GDM1 (cell line): Measurements from ENCODE around the gene PCMTD2.
"Not testable (repeated sequence)": the region's sequence is repeated elsewhere in the genome, so short reads cannot be mapped to it uniquely, and the experiment has no call there.

Source experiments
- DNase-seq: peaks from one replicate; lab custom pipeline; 2025; lab: John Stamatoyannopoulos, UW

Gene PCMTD2

GRCh38 chr20:64286447-64287263 lies 31.1 kb downstream of the PCMTD2 start:
- not testable (repeated sequence) for DNase-seq

GRCh38 chr20:64287264-64287590 lies 31.7 kb downstream of the PCMTD2 start:
- DNase-seq, result not testable (repeated sequence)

GRCh38 chr20:64292167-64292566 lies 36.6 kb downstream of the PCMTD2 start:
- not testable (repeated sequence) for DNase-seq

- not testable (repeated sequence) for DNase-seq
Observed at GRCh38 chr20:64303086-64303485, 47.5 kb downstream of the PCMTD2 start.

- DNase-seq, result not testable (repeated sequence)
Observed at GRCh38 chr20:64313761-64314160, 58.2 kb downstream of the PCMTD2 start.

GRCh38 chr20:64315381-64315780 lies 59.8 kb downstream of the PCMTD2 start:
- DNase-seq, result not testable (repeated sequence)

GRCh38 chr20:64315884-64316283 lies 60.3 kb downstream of the PCMTD2 start:
- DNase-seq, result not testable (repeated sequence)

- peak; percentile 30 for DNase-seq
Observed at GRCh38 chr20:64316415-64317083, 61.0 kb downstream of the PCMTD2 start.

- not testable (repeated sequence) for DNase-seq
Observed at GRCh38 chr20:64317331-64317730, 61.8 kb downstream of the PCMTD2 start.

GRCh38 chr20:64318056-64318455 lies 62.5 kb downstream of the PCMTD2 start:
- not testable (repeated sequence) for DNase-seq

GRCh38 chr20:64322031-64322789 lies 66.7 kb downstream of the PCMTD2 start:
- not testable (repeated sequence) for DNase-seq
